ENCODE measurements around the gene PPP1R13B.
"Not testable (repeated sequence)": the region's sequence is repeated elsewhere in the genome, so short reads cannot be mapped to it uniquely, and the experiment has no call there.

Gene PPP1R13B, protein sequence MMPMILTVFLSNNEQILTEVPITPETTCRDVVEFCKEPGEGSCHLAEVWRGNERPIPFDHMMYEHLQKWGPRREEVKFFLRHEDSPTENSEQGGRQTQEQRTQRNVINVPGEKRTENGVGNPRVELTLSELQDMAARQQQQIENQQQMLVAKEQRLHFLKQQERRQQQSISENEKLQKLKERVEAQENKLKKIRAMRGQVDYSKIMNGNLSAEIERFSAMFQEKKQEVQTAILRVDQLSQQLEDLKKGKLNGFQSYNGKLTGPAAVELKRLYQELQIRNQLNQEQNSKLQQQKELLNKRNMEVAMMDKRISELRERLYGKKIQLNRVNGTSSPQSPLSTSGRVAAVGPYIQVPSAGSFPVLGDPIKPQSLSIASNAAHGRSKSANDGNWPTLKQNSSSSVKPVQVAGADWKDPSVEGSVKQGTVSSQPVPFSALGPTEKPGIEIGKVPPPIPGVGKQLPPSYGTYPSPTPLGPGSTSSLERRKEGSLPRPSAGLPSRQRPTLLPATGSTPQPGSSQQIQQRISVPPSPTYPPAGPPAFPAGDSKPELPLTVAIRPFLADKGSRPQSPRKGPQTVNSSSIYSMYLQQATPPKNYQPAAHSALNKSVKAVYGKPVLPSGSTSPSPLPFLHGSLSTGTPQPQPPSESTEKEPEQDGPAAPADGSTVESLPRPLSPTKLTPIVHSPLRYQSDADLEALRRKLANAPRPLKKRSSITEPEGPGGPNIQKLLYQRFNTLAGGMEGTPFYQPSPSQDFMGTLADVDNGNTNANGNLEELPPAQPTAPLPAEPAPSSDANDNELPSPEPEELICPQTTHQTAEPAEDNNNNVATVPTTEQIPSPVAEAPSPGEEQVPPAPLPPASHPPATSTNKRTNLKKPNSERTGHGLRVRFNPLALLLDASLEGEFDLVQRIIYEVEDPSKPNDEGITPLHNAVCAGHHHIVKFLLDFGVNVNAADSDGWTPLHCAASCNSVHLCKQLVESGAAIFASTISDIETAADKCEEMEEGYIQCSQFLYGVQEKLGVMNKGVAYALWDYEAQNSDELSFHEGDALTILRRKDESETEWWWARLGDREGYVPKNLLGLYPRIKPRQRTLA

GRCh38 chr14:103847451-103848174, at the start of gene PPP1R13B:
Gene PPP1R13B, minus strand, starts transcription at chr14:103847575. Its CDS starts 268 bp downstream, at chr14:103847307.
- DNase-seq: peak; percentile 6 to 41

DNA sequence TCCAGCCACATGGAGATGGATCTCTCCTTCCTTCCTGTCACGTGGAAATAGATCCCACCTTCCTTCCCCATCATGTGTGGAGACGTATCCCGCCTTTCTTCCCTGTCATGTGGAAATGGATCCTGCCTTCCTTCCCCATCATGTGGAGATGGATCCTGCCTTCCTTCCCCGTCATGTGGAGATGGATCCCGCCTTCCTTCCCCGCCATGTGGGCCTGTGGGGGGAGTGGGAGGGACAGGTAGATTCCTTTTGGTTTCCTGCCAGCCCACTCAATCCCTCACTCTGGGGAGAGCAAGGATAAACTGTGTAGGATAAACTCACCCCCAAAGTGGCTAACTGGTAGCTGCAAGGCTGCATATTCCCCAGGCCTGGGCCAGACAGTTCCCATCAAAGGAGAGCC, 49.2 kb upstream of the PPP1R13B start:
- no peak for DNase-seq

DNA sequence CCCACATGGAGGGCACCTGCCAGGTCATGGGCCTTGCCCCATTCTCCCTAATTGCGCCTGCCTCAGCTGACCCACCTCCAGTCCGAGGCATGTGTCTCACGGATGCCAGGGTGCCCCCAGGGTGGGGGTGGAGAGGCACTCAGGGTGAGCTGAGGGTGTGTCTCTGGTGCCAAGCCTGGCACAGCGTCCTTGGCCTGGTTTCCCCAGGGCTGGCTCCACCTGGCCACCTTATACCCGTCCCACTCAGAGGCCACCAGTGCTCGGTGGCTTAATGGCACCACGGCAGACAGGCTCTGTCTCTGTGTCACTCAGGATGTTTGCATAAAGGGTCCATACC, 47.3 kb upstream of the PPP1R13B start:
- no peak for DNase-seq

DNA sequence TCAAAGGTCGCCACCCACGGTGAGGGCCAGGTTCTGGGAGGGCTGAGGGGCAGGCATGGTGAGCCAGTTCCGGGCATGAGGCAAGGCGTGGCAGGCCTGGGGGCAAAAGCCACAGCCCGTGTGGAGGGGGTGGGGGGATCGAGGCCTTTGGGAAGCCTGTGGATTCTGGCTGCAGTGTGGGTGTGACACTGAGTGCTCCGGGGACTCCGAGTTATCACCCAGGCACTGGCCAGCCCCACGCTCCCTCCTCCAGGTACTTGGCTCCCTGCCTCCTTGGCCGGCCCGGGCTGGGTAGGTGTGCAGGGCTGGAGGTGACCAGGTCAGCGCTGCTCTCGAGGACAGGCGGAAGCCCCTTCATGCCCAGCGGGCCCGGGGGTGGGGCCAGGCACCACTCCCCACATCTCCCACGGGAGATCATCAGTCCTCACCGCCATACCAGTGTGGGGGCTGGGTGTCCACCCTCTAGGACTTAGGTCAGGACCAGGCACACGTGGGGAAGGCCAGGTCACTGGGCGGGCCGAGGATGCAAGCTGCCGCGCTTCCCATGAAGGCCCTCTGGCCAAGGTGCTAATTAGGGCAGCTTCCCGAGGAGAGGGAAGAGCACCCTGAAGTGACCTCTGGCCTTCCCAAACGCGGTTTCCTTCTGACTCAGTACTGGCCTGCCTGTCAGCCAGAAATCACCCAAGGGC, 46.8 kb upstream of the PPP1R13B start:
- DNase-seq: no peak

GRCh38 chr14:103892247-103892646, 44.9 kb upstream of the PPP1R13B start:
- no peak for DNase-seq

DNA sequence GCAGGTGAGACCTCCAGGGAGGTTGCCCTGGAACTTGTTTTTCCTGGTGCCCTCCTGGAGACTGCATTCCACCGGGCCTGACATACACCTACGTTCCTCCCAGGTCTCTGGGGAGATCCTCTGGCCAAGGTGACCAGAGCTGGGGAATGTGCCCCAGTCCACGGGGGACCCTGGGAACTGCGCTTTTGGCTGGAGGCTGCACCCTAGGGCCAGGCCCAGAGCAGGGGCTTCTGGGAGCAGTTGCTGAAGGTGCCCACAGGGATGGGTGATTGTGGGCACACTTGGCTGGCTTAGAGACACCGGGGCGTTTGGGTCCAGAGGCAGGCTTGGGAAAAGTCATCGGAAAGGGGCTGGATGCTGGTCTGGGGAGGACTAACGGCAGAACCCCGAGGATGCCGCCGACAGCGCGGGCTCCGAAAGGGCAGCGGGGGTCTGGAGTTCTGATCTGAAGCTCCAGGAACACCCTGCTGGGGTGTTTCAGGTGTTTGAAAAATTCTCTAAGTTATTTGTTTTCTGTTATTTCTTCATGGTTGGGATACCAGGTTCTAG, 44.4 kb upstream of the PPP1R13B start:
- DNase-seq: no peak

DNA sequence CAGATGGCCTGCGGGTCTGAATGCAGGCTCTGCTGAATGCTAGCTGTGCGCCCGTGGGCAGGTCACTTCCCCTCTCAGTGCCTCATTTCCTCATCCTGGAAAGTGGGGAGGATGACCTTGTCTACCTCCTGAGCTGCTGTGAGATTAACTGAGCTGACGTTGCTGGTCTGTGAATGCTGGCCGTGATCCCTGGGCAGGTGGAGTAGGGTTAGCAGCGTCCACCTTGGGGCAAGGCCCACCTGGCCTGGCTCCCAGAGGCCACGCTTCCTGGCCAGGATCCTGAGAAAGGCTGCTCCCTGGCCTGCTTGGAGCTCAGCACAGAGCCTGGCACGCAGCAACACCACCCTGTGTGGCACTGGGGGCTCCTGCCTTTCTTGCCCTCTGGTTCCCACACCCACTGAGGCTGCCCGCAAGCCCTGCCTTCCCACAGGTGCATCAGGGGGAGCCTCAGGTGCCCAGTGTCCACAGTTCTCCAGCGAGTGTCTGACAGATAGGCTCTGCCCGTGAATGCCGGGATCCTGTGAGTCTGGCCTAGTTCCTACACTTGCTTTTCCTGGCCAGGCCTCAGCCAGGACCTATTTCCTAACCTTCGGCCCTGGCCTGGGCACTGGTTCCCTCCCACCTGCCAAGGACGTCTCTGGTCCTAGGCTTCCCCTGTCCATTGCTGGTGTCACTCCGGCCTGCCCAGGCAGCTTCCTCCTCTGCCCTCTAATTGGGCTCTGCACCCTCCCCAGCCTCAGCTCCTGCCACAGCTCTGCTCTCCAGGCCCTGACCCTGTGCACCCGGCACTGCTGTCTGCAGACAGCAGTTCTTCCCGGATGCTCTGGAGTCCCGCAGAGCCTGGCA, 43.7 kb upstream of the PPP1R13B start:
- no peak for DNase-seq

DNA sequence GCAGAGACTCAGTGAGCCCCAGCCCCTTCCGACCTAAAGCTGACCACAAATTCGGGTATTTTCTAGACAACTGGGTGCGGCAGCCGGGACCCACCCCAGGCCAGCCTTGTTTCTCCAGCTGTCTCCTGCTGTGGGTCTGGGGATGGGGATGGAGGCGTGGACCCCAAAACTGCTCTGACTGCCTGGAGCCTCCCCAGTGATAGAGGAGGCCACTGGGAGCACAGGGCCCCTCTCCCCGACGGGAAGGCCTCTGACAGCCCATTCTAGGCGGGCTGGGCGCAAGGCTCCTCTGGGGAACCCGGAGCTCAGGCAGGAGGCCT, 42.6 kb upstream of the PPP1R13B start:
- DNase-seq: no peak

DNA sequence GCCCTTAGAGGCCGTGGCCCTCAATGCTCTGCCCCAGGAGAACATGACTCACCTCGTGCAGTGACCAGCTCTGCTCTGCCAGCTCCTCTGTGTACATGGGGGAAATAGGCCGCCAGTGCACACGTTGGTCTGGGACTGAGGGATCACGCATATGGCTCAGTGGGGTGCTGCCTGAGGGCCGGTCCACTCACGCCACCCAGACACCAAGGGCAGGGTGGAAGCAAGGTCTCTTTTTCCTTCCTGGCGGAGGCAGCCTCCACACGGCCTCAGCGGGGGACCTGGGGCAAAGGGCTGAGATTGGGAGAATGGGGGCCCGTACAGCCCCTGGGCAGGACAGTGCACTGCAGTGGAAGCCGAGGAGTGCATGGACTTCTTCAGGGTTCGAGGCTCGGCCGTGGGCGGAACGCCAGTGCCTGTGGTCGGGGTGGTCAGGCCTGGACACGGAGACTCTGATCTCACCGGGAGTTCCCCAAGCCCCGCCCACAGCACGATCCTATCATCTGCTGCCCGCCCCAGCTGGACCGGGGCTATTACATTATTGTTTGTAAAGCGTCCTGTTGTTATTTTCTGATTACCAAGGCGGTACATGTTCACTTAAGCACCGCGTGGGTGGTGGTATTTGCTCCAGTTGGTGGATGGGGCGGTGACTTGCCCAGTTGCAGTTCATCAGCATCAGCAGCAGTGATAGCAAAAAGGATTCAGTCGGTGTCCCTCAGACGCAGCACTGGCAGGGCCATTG, 42.1 kb upstream of the PPP1R13B start:
- DNase-seq: no peak

GRCh38 chr14:103889002-103889312, 41.6 kb upstream of the PPP1R13B start:
- DNase-seq: not testable (repeated sequence)

GRCh38 chr14:103887557-103888115, 40.3 kb upstream of the PPP1R13B start:
- DNase-seq: no peak

- DNase-seq: no peak
Measured at GRCh38 chr14:103887170-103887501, 39.8 kb upstream of the PPP1R13B start.

GRCh38 chr14:103886304-103887169, 39.2 kb upstream of the PPP1R13B start:
- DNase-seq: no peak

- no peak for DNase-seq
Measured at GRCh38 chr14:103885509-103885932, 38.1 kb upstream of the PPP1R13B start.

DNA sequence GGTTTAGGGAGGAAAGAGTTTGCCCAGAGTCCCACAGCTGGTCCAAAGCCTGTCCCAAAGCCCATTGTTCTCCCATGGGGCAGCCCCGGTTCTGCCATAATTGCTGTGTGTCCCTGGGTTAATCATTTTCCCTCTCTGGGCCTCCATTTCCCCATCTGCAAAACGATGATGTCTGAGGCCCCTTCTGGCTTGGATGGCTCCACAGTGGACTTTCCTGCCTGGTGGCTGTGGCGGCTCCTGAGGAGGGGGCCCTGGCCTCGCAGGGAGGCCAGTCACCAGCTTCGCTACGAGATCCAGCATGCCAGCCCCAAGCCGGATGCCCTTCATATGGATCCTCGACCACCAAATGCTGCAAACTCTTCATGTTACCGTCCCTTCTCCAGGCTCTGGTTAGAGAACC, 37.5 kb upstream of the PPP1R13B start:
- no peak for DNase-seq

DNA sequence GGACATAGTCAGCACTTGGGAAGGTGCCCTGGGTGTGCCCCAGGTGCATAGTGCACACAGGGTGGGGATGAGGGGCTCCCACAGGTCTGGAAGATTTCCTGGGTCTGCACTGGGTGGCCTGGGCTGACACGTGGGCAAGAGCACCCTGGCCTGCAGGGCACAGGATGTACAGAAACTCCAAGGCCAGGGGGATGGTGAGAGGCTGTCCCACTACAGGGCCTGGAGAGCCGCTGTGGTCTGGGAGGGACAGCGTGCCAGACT, 35.8 kb upstream of the PPP1R13B start:
- no peak for DNase-seq

- DNase-seq: no peak
Measured at GRCh38 chr14:103882503-103883262, 35.3 kb upstream of the PPP1R13B start.

- no peak for DNase-seq
Measured at GRCh38 chr14:103881268-103882201, 34.2 kb upstream of the PPP1R13B start.

All from bone marrow (tissue), 2 donors.